Activated CD4-positive, alpha-beta T cell treated with anti-CD3 and anti-CD28 coated beads for 36 hours (primary cell): ENCODE results near the gene PCNA. TPM values are rescaled to one million over a fixed set of nuclear protein-coding genes. Genes with fewer than 3 reads are reported as not detected.
"Not testable (repeated sequence)": the region's sequence is repeated elsewhere in the genome, so short reads cannot be mapped to it uniquely, and the experiment has no call there.

Experiments
- ATAC-seq: fragments of 200-7000 bp; cut with Tn5 transposase; one replicate; pipeline ENCODE4 v1.10.0; 2021; ENCODE audit warnings: mild to moderate bottlenecking, moderate library complexity
- CTCF ChIA-PET: fragments of 350-600 bp; sonication (Branson Sonifier 250); formaldehyde crosslinking; loops from one replicate; lab custom pipeline; 2021; ENCODE audit warnings: antibody characterized with exemption; lab: Charles Lee
- POLR2A ChIA-PET: fragments of 350-600 bp; sonication (Branson Sonifier 250); formaldehyde crosslinking; loops from one replicate; lab custom pipeline; 2021; ENCODE audit warnings: antibody characterized with exemption, inconsistent platforms; lab: Charles Lee
- DNase-seq: peaks from one replicate; pipeline ENCODE4 v3.0.0-alpha.2; 2020
- H3K27ac Mint-ChIP-seq: one replicate; pipeline ENCODE4 v1.8.0; 2021; ENCODE audit warnings: mixed read lengths
- H3K27me3 Mint-ChIP-seq: one replicate; pipeline ENCODE4 v1.8.0; 2021; ENCODE audit warnings: mixed read lengths
- H3K36me3 Mint-ChIP-seq: one replicate; pipeline ENCODE4 v1.8.0; 2021; ENCODE audit warnings: low read depth, mixed read lengths
- H3K4me1 Mint-ChIP-seq: one replicate; pipeline ENCODE4 v1.8.0; 2021; ENCODE audit warnings: mixed read lengths
- H3K4me3 Mint-ChIP-seq: one replicate; pipeline ENCODE4 v1.8.0; 2021; ENCODE audit warnings: mild to moderate bottlenecking, moderate library complexity, mixed read lengths
- H3K9me3 Mint-ChIP-seq: one replicate; pipeline ENCODE4 v1.8.0; 2021; ENCODE audit warnings: low read depth, mixed read lengths
- intact Hi-C, 2 experiments: fragments of 100-400 bp; cut with DNase I in 1 of 2; cut with micrococcal nuclease in 1 of 2; formaldehyde crosslinking; loops; one replicate each; pipeline versions ENCODE4 v1.14.2 to v1.15.1; 2022 to 2024; cut with DNase I, micrococcal nuclease
- total RNA-seq, 2 experiments: library from RNA; stranded (reverse); gene quantifications; one replicate each; pipeline ENCODE4 v1.2.3, GENCODE V29; 2021

PCNA gene
- total RNA-seq, 2 experiments from 2014 or later: 494 to 576 TPM

GRCh38 chr20:5099009-5099408 lies 20.7 kb downstream of the PCNA start:
- H3K27ac Mint-ChIP-seq, H3K4me3 Mint-ChIP-seq: not testable (repeated sequence)

GRCh38 chr20:5096463-5096862 lies 23.3 kb downstream of the PCNA start:
- no peaks in the 10 kb centered on the region for H3K9me3 Mint-ChIP-seq
- no peaks in the 10 kb centered on the region for H3K27me3 Mint-ChIP-seq
- peaks cover 2% of the 10 kb centered on the region for H3K4me1 Mint-ChIP-seq
- ChIA-PET POLR2A (no interaction called here), CTCF (interaction anchor here (0.6 to 1.7 kb wide), 4 partner anchors 17 to 362 kb away, joined by 3 to 4 read pairs (median 3); no protein-coding TSS in a partner anchor)
- no peak overlapping the region for H3K4me3 Mint-ChIP-seq
- DNase-seq (no peak), ATAC-seq (no peak)
- intact Hi-C loops: no loop called here
- no peak overlapping the region for H3K27ac Mint-ChIP-seq
- peaks cover 32% of the 10 kb centered on the region for H3K36me3 Mint-ChIP-seq

More at GRCh38 chr20:5099009-5099408, 20.7 kb downstream of the PCNA start:
- H3K4me1 Mint-ChIP-seq, DNase-seq, H3K9me3 Mint-ChIP-seq, ATAC-seq, intact Hi-C loops, H3K27me3 Mint-ChIP-seq, POLR2A ChIA-PET: not testable (repeated sequence)
- CTCF ChIA-PET: interaction anchor here (0.6 to 5.2 kb wide), 15 partner anchors 12 to 485 kb away, joined by 3 to 63 read pairs (median 4); partner anchors contain the start of gene CDS2
- peaks cover 47% of the 10 kb centered on the region for H3K36me3 Mint-ChIP-seq

GRCh38 chr20:5095931-5096330 lies 23.8 kb downstream of the PCNA start:
- DNase-seq (no peak), ATAC-seq (no peak)
- ChIA-PET CTCF (interaction anchor here (0.6 to 1.7 kb wide), 4 partner anchors 16 to 361 kb away, joined by 3 to 4 read pairs (median 3); no protein-coding TSS in a partner anchor), POLR2A (no interaction called here)
- intact Hi-C loops: no loop called here
- Mint-ChIP-seq H3K9me3 (no peaks in the 10 kb centered on the region), H3K4me1 (no peaks in the 10 kb centered on the region), H3K27ac (no peak overlapping the region), H3K36me3 (peaks cover 31% of the 10 kb centered on the region), H3K27me3 (no peaks in the 10 kb centered on the region), H3K4me3 (no peak overlapping the region)

- Mint-ChIP-seq H3K27ac (peak overlapping the region; percentile 58), H3K27me3 (no peaks in the 10 kb centered on the region), H3K4me3 (no peak overlapping the region), H3K4me1 (peaks cover 1% of the 10 kb centered on the region), H3K36me3 (peaks cover 28% of the 10 kb centered on the region), H3K9me3 (no peaks in the 10 kb centered on the region)
- ATAC-seq: no peak
- POLR2A ChIA-PET: interaction anchor here (0.7 kb wide), 1 partner anchor 40 kb away, joined by 3 read pairs; no protein-coding TSS in a partner anchor
- DNase-seq: no peak
- CTCF ChIA-PET: interaction anchor here (1.0 to 1.2 kb wide), 2 partner anchors 11 to 140 kb away, joined by 3 read pairs; no protein-coding TSS in a partner anchor
- intact Hi-C loops: no loop called here
Measured at GRCh38 chr20:5095454-5095853, 24.3 kb downstream of the PCNA start.

GRCh38 chr20:5092765-5093339 lies 26.9 kb downstream of the PCNA start:
- H3K27ac Mint-ChIP-seq: no peak overlapping the region
- H3K36me3 Mint-ChIP-seq: peaks cover 11% of the 10 kb centered on the region
- ATAC-seq: no peak

GRCh38 chr20:5091902-5092301 lies 27.9 kb downstream of the PCNA start:
- CTCF ChIA-PET: interaction anchor here (0.8 to 2.5 kb wide), 3 partner anchors 10 to 372 kb away, joined by 3 to 15 read pairs (median 3); no protein-coding TSS in a partner anchor
- H3K27ac Mint-ChIP-seq: no peak overlapping the region
- H3K36me3 Mint-ChIP-seq: peaks cover 8% of the 10 kb centered on the region
- H3K9me3 Mint-ChIP-seq: no peaks in the 10 kb centered on the region
- POLR2A ChIA-PET: interaction anchor here (0.6 kb wide), 1 partner anchor 27 kb away, joined by 4 read pairs; no protein-coding TSS in a partner anchor
- ATAC-seq (no peak), DNase-seq (no peak)
- H3K4me1 Mint-ChIP-seq: peaks cover 12% of the 10 kb centered on the region
- intact Hi-C loops: no loop called here
- no peaks in the 10 kb centered on the region for H3K27me3 Mint-ChIP-seq
- H3K4me3 Mint-ChIP-seq: no peak overlapping the region

More at GRCh38 chr20:5092765-5093339, 26.9 kb downstream of the PCNA start:
- POLR2A ChIA-PET: no interaction called here
- peaks cover 12% of the 10 kb centered on the region for H3K4me1 Mint-ChIP-seq
- CTCF ChIA-PET: interaction anchor here (0.6 to 0.8 kb wide), 2 partner anchors 34 to 326 kb away, joined by 3 read pairs; partner anchors contain the start of gene CDS2
- H3K27me3 Mint-ChIP-seq: no peaks in the 10 kb centered on the region
- DNase-seq: no peak
- no peaks in the 10 kb centered on the region for H3K9me3 Mint-ChIP-seq
- intact Hi-C loops: no loop called here
- H3K4me3 Mint-ChIP-seq: no peak overlapping the region

GRCh38 chr20:5090191-5090590 lies 29.6 kb downstream of the PCNA start:
- ChIA-PET POLR2A (no interaction called here), CTCF (interaction anchor here (2.5 kb wide), 1 partner anchor 11 kb away, joined by 15 read pairs; no protein-coding TSS in a partner anchor)
- ATAC-seq (peak; percentile 33), DNase-seq (no peak)
- H3K27ac Mint-ChIP-seq: peak overlapping the region; percentile 40
- no peak overlapping the region for H3K4me3 Mint-ChIP-seq
- peaks cover 8% of the 10 kb centered on the region for H3K36me3 Mint-ChIP-seq
- no peaks in the 10 kb centered on the region for H3K27me3 Mint-ChIP-seq
- intact Hi-C loops: no loop called here
- no peaks in the 10 kb centered on the region for H3K9me3 Mint-ChIP-seq
- peaks cover 12% of the 10 kb centered on the region for H3K4me1 Mint-ChIP-seq

GRCh38 chr20:5088688-5089087 lies 31.1 kb downstream of the PCNA start:
- CTCF ChIA-PET: interaction anchor here (4.1 kb wide), 1 partner anchor 11 kb away, joined by 26 read pairs; no protein-coding TSS in a partner anchor
- H3K27ac Mint-ChIP-seq: no peak overlapping the region
- H3K9me3 Mint-ChIP-seq: no peaks in the 10 kb centered on the region
- POLR2A ChIA-PET: no interaction called here
- H3K27me3 Mint-ChIP-seq: no peaks in the 10 kb centered on the region
- no peak overlapping the region for H3K4me3 Mint-ChIP-seq
- intact Hi-C loops: no loop called here
- DNase-seq: no peak
- H3K36me3 Mint-ChIP-seq: peaks cover 8% of the 10 kb centered on the region
- H3K4me1 Mint-ChIP-seq: peaks cover 12% of the 10 kb centered on the region
- no peak for ATAC-seq

- intact Hi-C loops: no loop called here
- H3K27me3 Mint-ChIP-seq: no peaks in the 10 kb centered on the region
Measured at GRCh38 chr20:5085380-5085779, 34.4 kb downstream of the PCNA start.

GRCh38 chr20:5080384-5080877 lies 39.3 kb downstream of the PCNA start:
- POLR2A ChIA-PET: interaction anchor here (0.7 kb wide), 1 partner anchor 1151 kb away, joined by 4 read pairs; no protein-coding TSS in a partner anchor
- ATAC-seq: peak; percentile 28
- CTCF ChIA-PET: interaction anchor here (0.6 to 2.1 kb wide), 7 partner anchors 16 to 125 kb away, joined by 3 to 8 read pairs (median 4); no protein-coding TSS in a partner anchor
- peaks cover 38% of the 10 kb centered on the region for H3K4me1 Mint-ChIP-seq
- intact Hi-C loops: no loop called here
- no peak overlapping the region for H3K4me3 Mint-ChIP-seq
- DNase-seq: peak; percentile 53
- H3K9me3 Mint-ChIP-seq: no peaks in the 10 kb centered on the region
- H3K27me3 Mint-ChIP-seq: no peaks in the 10 kb centered on the region
- H3K27ac Mint-ChIP-seq: peak overlapping the region; percentile 67
- H3K36me3 Mint-ChIP-seq: peaks cover 1% of the 10 kb centered on the region

More at GRCh38 chr20:5085380-5085779, 34.4 kb downstream of the PCNA start:
- Mint-ChIP-seq H3K27ac (no peak overlapping the region), H3K4me3 (no peak overlapping the region), H3K36me3 (peaks cover 3% of the 10 kb centered on the region), H3K9me3 (no peaks in the 10 kb centered on the region), H3K4me1 (peaks cover 16% of the 10 kb centered on the region)
- ChIA-PET CTCF (interaction anchor here (1.2 to 4.1 kb wide), 3 partner anchors 14 to 29 kb away, joined by 4 to 26 read pairs (median 10); no protein-coding TSS in a partner anchor), POLR2A (no interaction called here)
- ATAC-seq (no peak), DNase-seq (no peak)

GRCh38 chr20:5078399-5078958 lies 41.3 kb downstream of the PCNA start:
- intact Hi-C loops: loop anchor here (1.0 to 2.0 kb wide), 5 partner anchors 22 to 264 kb away; partner anchors contain the start of gene SLC23A2 (in 1 of the 2)
- Mint-ChIP-seq H3K36me3 (no peaks in the 10 kb centered on the region), H3K9me3 (no peaks in the 10 kb centered on the region), H3K4me1 (peaks cover 38% of the 10 kb centered on the region), H3K27me3 (no peaks in the 10 kb centered on the region), H3K27ac (peak overlapping the region; percentile 93), H3K4me3 (peak overlapping the region; percentile 58)
- DNase-seq (peak; percentile 90), ATAC-seq (peak; percentile 95)
- ChIA-PET POLR2A (interaction anchor here (0.6 kb wide), 1 partner anchor 840 kb away, joined by 4 read pairs; no protein-coding TSS in a partner anchor), CTCF (interaction anchor here (0.6 to 3.6 kb wide), 3 partner anchors 22 to 32 kb away, joined by 3 to 21 read pairs (median 4); no protein-coding TSS in a partner anchor)
